H1 (cell line): Measurements from ENCODE around the gene ZNF561. TPM values are rescaled to one million over a fixed set of nuclear protein-coding genes. Genes with fewer than 3 reads are reported as not detected.

Experiments used
- KDM1A ChIP-seq: fragments of 200-600, 300-600 bp; sonication (generic); IDR thresholded peaks from 2 replicates; pipeline ENCODE4 v1.7.1; 2016; ENCODE audit warnings: mild to moderate bottlenecking, low read length, borderline replicate concordance
- POLR2A ChIP-seq, 2 experiments: IDR thresholded peaks; 1 replicate in 1 of 2; 2 replicates in 1 of 2; pipeline ENCODE4 v1.6.1; 2011; ENCODE audit warnings: low read depth in 2 of 2, low read length in 2 of 2, mild to moderate bottlenecking in 2 of 2; ENCODE audit errors: control extremely low read depth in 1 of 2
- SIN3A ChIP-seq, 2 experiments: IDR thresholded peaks in 1 of 2; conservative IDR thresholded peaks in 1 of 2; 2 replicates each; pipeline ENCODE4 v1.6.1; 2011 to 2012; ENCODE audit warnings: low read length in 2 of 2, improper control_type of control experiment in 1 of 2, low read depth in 1 of 2, mild to moderate bottlenecking in 1 of 2
- polyA plus RNA-seq, 7 experiments: library from polyadenylated mRNA; depleted of rRNA in 3 of 7; stranded (reverse) in 5 of 7; unstranded in 2 of 7; fragments of >200 nt in 5 of 7; fragments of 200-250 nt in 2 of 7; gene quantifications; 1 replicate in 5 of 7; 2 replicates in 1 of 7; 4 replicates in 1 of 7; pipeline versions ENCODE4 v1.2.1 to v1.2.3, GENCODE V29; 2011 to 2013; ENCODE audit warnings: missing spikeins in 2 of 7, mixed read lengths in 2 of 7
- total RNA-seq: library from RNA; stranded (reverse); fragmentation: NEBNext Ultra II Directional; extraction: Animal tissue kit (Norgen Biotek cat#: 25700); gene quantifications from 2 replicates; pipeline ENCODE4 v1.2.1, GENCODE V29; 2021

ZNF561 gene
- total and polyA plus RNA-seq, 2 of the 8 experiments (the other 6 are each of a cell fraction or from before 2014, with no cell fraction given), result 28.6 to 64.7 TPM

GRCh38 chr19:9621156-9622037 lies at the start of gene ZNF561 (continued):
- TF ChIP-seq SIN3A (conservative IDR thresholded peaks at IDR 0.05 in 1 of 2, IDR thresholded peaks at IDR 0.05 in 1 of 2; ENCODE audit: low read depth in 1 of 2, low read length in 2 of 2) (peak in 1 of 2 experiments; percentile 89; a peak in 3 of 4 replicates), POLR2A (IDR thresholded peaks at IDR 0.05; ENCODE audit: control extremely low read depth in 1 of 2, low read depth in 2 of 2, low read length in 2 of 2) (peak; percentile 80 to 87), KDM1A (0 out of 2 replicates have a peak, but pooled peaks have one; percentile 12)
